ENCODE data around the gene ABCC12. TPM values are rescaled to one million over a fixed set of nuclear protein-coding genes. Genes with fewer than 3 reads are reported as not detected.

The ABCC12 gene
- total and polyA plus RNA-seq, 2 donors (not counting 1 experiment from before 2014, with no cell fraction given) = not detected

DNA sequence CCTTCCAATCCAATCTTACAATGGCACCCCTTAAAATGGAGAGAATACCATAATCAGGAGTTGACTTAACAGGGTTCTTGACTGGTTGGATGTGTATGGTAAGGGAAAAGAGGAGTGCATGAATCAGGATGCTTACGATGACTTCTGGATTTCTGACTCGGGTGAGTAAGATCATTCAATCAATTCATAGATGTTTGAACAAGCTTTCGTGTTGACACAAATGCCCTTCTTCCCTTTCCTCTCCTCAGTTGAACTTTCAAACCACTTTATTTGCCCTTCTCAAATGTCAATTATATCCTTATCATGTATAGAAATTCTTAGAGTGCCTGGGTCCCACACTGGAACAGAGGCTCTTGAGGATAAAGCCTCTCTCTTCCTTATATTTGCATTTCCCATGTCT lies 25.9 kb downstream of the ABCC12 start:
- Histone ChIP-seq H3K4me1 (ENCODE audit: control insufficient read depth, extremely low read depth, insufficient read depth, low read length) (peaks cover 13% of the 10 kb centered on the region), H3K4me2 (ENCODE audit: extremely low read depth, insufficient read depth, low read length) (no peak overlapping the region), H2AFZ (ENCODE audit: low read length) (no peak overlapping the region), H3K27ac (ENCODE audit: insufficient read depth, low read length) (no peak overlapping the region), H4K20me1 (ENCODE audit: control insufficient read depth, extremely low read depth, insufficient read depth, low read length) (no peaks in the 10 kb centered on the region), H3K9ac (ENCODE audit: insufficient read depth, low read length) (no peak overlapping the region), H3K36me3 (ENCODE audit: control insufficient read depth, insufficient read depth, low read length) (no peaks in the 10 kb centered on the region), H3K9me3 (ENCODE audit: control insufficient read depth, insufficient read depth, low read depth, low read length) (no peaks in the 10 kb centered on the region), H3K27me3 (ENCODE audit: control insufficient read depth, insufficient read depth, low read length) (no peaks in the 10 kb centered on the region), H3K79me2 (ENCODE audit: control insufficient read depth, insufficient read depth, low read length) (no peaks in the 10 kb centered on the region), H3K4me3 (replicated peaks in 1 of 4; ENCODE audit: control extremely low read depth in 1 of 4, insufficient read depth in 1 of 4, low read depth in 3 of 4, low read length in 4 of 4) (no peak overlapping the region)
- TF ChIP-seq EZH2 (IDR thresholded peaks at IDR 0.05; ENCODE audit: low read length, missing control alignments) = no peak
- TF ChIP-seq, protein P1, sequence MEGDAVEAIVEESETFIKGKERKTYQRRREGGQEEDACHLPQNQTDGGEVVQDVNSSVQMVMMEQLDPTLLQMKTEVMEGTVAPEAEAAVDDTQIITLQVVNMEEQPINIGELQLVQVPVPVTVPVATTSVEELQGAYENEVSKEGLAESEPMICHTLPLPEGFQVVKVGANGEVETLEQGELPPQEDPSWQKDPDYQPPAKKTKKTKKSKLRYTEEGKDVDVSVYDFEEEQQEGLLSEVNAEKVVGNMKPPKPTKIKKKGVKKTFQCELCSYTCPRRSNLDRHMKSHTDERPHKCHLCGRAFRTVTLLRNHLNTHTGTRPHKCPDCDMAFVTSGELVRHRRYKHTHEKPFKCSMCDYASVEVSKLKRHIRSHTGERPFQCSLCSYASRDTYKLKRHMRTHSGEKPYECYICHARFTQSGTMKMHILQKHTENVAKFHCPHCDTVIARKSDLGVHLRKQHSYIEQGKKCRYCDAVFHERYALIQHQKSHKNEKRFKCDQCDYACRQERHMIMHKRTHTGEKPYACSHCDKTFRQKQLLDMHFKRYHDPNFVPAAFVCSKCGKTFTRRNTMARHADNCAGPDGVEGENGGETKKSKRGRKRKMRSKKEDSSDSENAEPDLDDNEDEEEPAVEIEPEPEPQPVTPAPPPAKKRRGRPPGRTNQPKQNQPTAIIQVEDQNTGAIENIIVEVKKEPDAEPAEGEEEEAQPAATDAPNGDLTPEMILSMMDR (conservative IDR thresholded peaks at IDR 0.05 in 1 of 2, IDR thresholded peaks at IDR 0.05 in 1 of 2; ENCODE audit: low read depth in 1 of 2, low read length in 2 of 2) = no peak
- DNase-seq (ENCODE audit: low read depth in 2 of 2) = no peak

DNA sequence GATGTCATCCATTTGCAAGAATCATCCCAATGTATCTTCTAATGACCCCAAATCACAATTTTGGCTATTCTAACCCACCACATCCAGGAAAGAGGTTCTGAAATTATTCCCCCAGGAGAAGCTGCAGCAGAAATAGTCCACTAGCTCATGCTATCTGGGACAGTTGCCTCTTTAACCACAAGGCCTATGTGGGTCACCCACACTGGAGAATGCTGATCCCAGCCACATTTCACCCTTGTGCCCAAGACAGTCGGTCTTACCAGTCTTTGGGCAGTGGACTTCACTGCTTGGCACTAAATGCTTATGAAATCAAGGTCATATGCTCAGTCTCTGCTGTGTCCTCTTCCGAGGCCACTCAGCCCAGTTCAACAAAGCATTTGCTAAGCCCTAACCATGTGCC lies 27.0 kb downstream of the ABCC12 start:
- Histone ChIP-seq H2AFZ (ENCODE audit: low read length) (no peak overlapping the region), H3K4me1 (ENCODE audit: control insufficient read depth, extremely low read depth, insufficient read depth, low read length) (peaks cover 16% of the 10 kb centered on the region), H3K79me2 (ENCODE audit: control insufficient read depth, insufficient read depth, low read length) (no peaks in the 10 kb centered on the region), H3K27me3 (ENCODE audit: control insufficient read depth, insufficient read depth, low read length) (no peaks in the 10 kb centered on the region), H3K27ac (ENCODE audit: insufficient read depth, low read length) (no peak overlapping the region), H4K20me1 (ENCODE audit: control insufficient read depth, extremely low read depth, insufficient read depth, low read length) (no peaks in the 10 kb centered on the region), H3K9ac (ENCODE audit: insufficient read depth, low read length) (no peak overlapping the region), H3K36me3 (ENCODE audit: control insufficient read depth, insufficient read depth, low read length) (no peaks in the 10 kb centered on the region), H3K4me3 (replicated peaks in 1 of 4; ENCODE audit: control extremely low read depth in 1 of 4, insufficient read depth in 1 of 4, low read depth in 3 of 4, low read length in 4 of 4) (no peak overlapping the region), H3K4me2 (ENCODE audit: extremely low read depth, insufficient read depth, low read length) (no peak overlapping the region), H3K9me3 (ENCODE audit: control insufficient read depth, insufficient read depth, low read depth, low read length) (no peaks in the 10 kb centered on the region)
- no peak for DNase-seq (ENCODE audit: low read depth in 2 of 2)
- TF ChIP-seq, protein P1 (conservative IDR thresholded peaks at IDR 0.05 in 1 of 2, IDR thresholded peaks at IDR 0.05 in 1 of 2; ENCODE audit: low read depth in 1 of 2, low read length in 2 of 2) = no peak
- no peak for TF ChIP-seq EZH2 (IDR thresholded peaks at IDR 0.05; ENCODE audit: low read length, missing control alignments)

DNA sequence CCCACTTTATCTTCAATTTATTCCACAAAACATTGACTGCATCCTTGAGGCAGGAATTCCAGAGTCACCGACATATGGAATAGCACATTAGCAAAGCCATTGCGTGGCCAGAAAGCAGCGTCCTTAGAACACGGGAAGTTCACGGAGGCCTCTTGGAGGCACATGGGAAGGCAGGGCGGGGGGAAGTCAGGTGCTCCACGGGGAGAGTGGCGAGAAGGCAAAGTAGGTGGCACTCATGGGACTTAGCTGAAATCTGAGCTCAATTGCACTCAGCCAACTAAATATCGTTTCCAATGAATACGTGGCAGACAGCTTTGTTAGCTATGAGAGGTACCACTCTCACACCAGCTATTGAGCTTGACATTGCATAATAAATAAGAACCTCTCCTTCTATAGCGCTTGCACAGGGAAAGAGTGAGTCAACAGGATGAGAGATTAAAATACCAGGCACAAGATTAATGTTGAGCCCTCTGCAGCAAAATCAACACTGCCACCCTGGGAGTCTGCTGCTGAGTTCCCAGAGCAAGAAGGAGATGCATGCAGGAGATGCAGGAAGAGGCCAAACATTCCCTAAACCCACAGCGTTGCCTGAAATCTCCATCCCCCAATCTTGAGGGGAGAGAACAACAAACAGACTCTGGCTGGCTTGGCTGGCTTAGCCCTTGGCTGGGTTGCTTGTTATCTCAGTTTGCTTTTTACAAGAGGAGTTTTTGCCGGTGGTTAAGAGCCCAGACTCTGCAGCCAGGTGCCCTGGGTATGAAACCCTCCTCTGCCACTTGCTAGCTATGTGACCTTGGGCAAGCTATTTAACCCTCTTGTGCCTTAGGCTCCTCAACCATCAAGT lies 28.8 kb downstream of the ABCC12 start:
- no peak for TF ChIP-seq EZH2 (IDR thresholded peaks at IDR 0.05; ENCODE audit: low read length, missing control alignments)
- TF ChIP-seq, protein P1 (conservative IDR thresholded peaks at IDR 0.05 in 1 of 2, IDR thresholded peaks at IDR 0.05 in 1 of 2; ENCODE audit: low read depth in 1 of 2, low read length in 2 of 2) = no peak
- peaks cover 23% of the 10 kb centered on the region for H3K4me1 ChIP-seq (ENCODE audit: control insufficient read depth, extremely low read depth, insufficient read depth, low read length)
- peak overlapping the region; percentile 30 for H3K27ac ChIP-seq (ENCODE audit: insufficient read depth, low read length)
- no peaks in the 10 kb centered on the region for H3K9me3 ChIP-seq (ENCODE audit: control insufficient read depth, insufficient read depth, low read depth, low read length)
- no peak overlapping the region for H3K4me3 ChIP-seq (replicated peaks in 1 of 4; ENCODE audit: control extremely low read depth in 1 of 4, insufficient read depth in 1 of 4, low read depth in 3 of 4, low read length in 4 of 4)
- DNase-seq (ENCODE audit: low read depth in 2 of 2) = peak; percentile 95 to 99
- no peaks in the 10 kb centered on the region for H3K79me2 ChIP-seq (ENCODE audit: control insufficient read depth, insufficient read depth, low read length)
- H4K20me1 ChIP-seq (ENCODE audit: control insufficient read depth, extremely low read depth, insufficient read depth, low read length) = no peaks in the 10 kb centered on the region
- H3K4me2 ChIP-seq (ENCODE audit: extremely low read depth, insufficient read depth, low read length) = peak overlapping the region; percentile 46
- H3K9ac ChIP-seq (ENCODE audit: insufficient read depth, low read length) = no peak overlapping the region
- no peaks in the 10 kb centered on the region for H3K27me3 ChIP-seq (ENCODE audit: control insufficient read depth, insufficient read depth, low read length)
- no peaks in the 10 kb centered on the region for H3K36me3 ChIP-seq (ENCODE audit: control insufficient read depth, insufficient read depth, low read length)
- no peak overlapping the region for H2AFZ ChIP-seq (ENCODE audit: low read length)
